Endothelial cell of umbilical vein (primary cell): ENCODE measurements around the gene SCAMP4.

ENCODE experiments used
- CTCF ChIP-seq, 2 donors: IDR thresholded peaks; 1 replicate in 1 of 2; 2 replicates in 1 of 2; pipeline ENCODE4 v1.5.1; 2011; ENCODE audit warnings: low read length in 2 of 2, mild to moderate bottlenecking in 2 of 2, moderate library complexity in 2 of 2, control low read depth in 1 of 2, inconsistent platforms in 1 of 2, low read depth in 1 of 2; ENCODE audit not compliant: insufficient read depth in 1 of 2; ENCODE audit errors: extremely low read depth in 1 of 2
- EZH2 ChIP-seq: IDR thresholded peaks from 2 replicates; pipeline ENCODE4 v1.6.1; 2012; ENCODE audit warnings: borderline replicate concordance, low read depth, mild to moderate bottlenecking, moderate library complexity, low read length, inconsistent platforms; ENCODE audit not compliant: severe bottlenecking
- FOS ChIP-seq: IDR thresholded peaks from 2 replicates; pipeline ENCODE4 v1.6.1; 2011; ENCODE audit warnings: mild to moderate bottlenecking, low read length, moderate library complexity, borderline replicate concordance; ENCODE audit not compliant: insufficient read depth
- JUN ChIP-seq: IDR thresholded peaks from 2 replicates; pipeline ENCODE4 v1.6.1; 2011; ENCODE audit warnings: borderline replicate concordance, low read depth; ENCODE audit not compliant: insufficient read length, insufficient read depth
- MAX ChIP-seq: IDR thresholded peaks from 2 replicates; pipeline ENCODE4 v1.6.1; 2011; ENCODE audit not compliant: insufficient read depth, insufficient read length
- MYC ChIP-seq: IDR thresholded peaks from one replicate; pipeline ENCODE4 v1.6.1; 2011; ENCODE audit warnings: mild to moderate bottlenecking, low read depth, low read length
- POLR2A ChIP-seq: IDR thresholded peaks from 2 replicates; pipeline ENCODE4 v1.6.1; 2012; ENCODE audit warnings: low read depth, mild to moderate bottlenecking, control low read depth, low read length
- POLR2AphosphoS5 ChIP-seq: IDR thresholded peaks from 2 replicates; pipeline ENCODE4 v1.6.1; 2012; ENCODE audit warnings: low read depth, mild to moderate bottlenecking, control low read depth, low read length, moderate library complexity; ENCODE audit not compliant: insufficient read depth

GRCh38 chr19:1888385-1888784 lies 16.8 kb upstream of the SCAMP4 start:
- TF ChIP-seq CTCF (IDR thresholded peaks at IDR 0.05; ENCODE audit: extremely low read depth in 1 of 2, insufficient read depth in 1 of 2, low read depth in 1 of 2, low read length in 2 of 2) (no peak), EZH2 (no peak), JUN (no peak), POLR2A (no peak), MYC (no peak), MAX (no peak), POLR2AphosphoS5 (no peak), FOS (no peak)
